Large intestine (tissue), 3 donors: ENCODE results near the gene PRSS1. TPM values are rescaled to one million over a fixed set of nuclear protein-coding genes. Genes with fewer than 3 reads are reported as not detected.

Experiments used
- DNase-seq, 2 donors: peaks; one replicate each; pipeline versions ENCODE4 v3.0.0 to v3.0.0-alpha.2; 2013
- H3K27ac ChIP-seq: one replicate; pipeline ENCODE4 v1.5.1; 2013; ENCODE audit warnings: low read length
- H3K27me3 ChIP-seq: 2 replicates; pipeline ENCODE4 v1.6.1; 2013; ENCODE audit warnings: low read length; ENCODE audit not compliant: control insufficient read depth, insufficient read depth
- H3K36me3 ChIP-seq: 2 replicates; pipeline ENCODE4 v1.6.1; 2013; ENCODE audit warnings: low read length; ENCODE audit not compliant: control insufficient read depth, insufficient read depth
- H3K4me1 ChIP-seq: one replicate; pipeline ENCODE4 v1.6.1; 2013; ENCODE audit warnings: low read length; ENCODE audit not compliant: control insufficient read depth, insufficient read depth
- H3K4me3 ChIP-seq: one replicate; pipeline ENCODE4 v1.5.1; 2013; ENCODE audit warnings: low read length
- H3K9me3 ChIP-seq: one replicate; pipeline ENCODE4 v1.6.1; 2013; ENCODE audit warnings: mild to moderate bottlenecking, low read depth, low read length, moderate library complexity; ENCODE audit not compliant: control insufficient read depth
- WGBS: methylation state at CpG from one replicate; pipeline ENCODE4 v1.1.5; 2013; ENCODE audit warnings: low lambda C conversion rate; ENCODE audit not compliant: insufficient coverage; 5-methylcytosine and 5-hydroxymethylcytosine counted together
- polyA plus RNA-seq: library from polyadenylated mRNA; unstranded; fragments of 120-200 nt; gene quantifications from one replicate; pipeline ENCODE4 v1.2.1, GENCODE V29; 2013

PRSS1 gene
- polyA plus RNA-seq, 1 donor = 0.15 TPM

DNA sequence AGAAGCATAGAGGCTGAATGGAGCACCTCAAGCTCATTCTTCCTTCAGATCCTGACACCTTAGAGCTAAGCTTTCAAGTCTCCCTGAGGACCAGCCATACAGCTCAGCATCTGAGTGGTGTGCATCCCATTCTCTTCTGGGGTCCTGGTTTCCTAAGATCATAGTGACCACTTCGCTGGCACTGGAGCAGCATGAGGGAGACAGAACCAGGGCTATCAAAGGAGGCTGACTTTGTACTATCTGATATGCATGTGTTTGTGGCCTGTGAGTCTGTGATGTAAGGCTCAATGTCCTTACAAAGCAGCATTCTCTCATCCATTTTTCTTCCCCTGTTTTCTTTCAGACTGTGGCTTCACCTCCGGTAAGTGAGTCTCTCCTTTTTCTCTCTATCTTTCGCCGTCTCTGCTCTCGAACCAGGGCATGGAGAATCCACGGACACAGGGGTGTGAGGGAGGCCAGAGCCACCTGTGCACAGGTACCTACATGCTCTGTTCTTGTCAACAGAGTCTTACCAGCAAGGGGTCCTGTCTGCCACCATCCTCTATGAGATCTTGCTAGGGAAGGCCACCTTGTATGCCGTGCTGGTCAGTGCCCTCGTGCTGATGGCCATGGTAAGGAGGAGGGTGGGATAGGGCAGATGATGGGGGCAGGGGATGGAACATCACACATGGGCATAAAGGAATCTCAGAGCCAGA is 52.5 kb downstream of the PRSS1 start:
- Histone ChIP-seq H3K4me3 (no peak overlapping the region), H3K27ac (no peak overlapping the region), H3K36me3 (no peaks in the 10 kb centered on the region), H3K9me3 (no peaks in the 10 kb centered on the region), H3K4me1 (peaks cover 6% of the 10 kb centered on the region), H3K27me3 (peaks cover 56% of the 10 kb centered on the region)
- DNase-seq = no peak
- WGBS = no CpG with 5 or more reads among the region's 8 CpGs

DNA sequence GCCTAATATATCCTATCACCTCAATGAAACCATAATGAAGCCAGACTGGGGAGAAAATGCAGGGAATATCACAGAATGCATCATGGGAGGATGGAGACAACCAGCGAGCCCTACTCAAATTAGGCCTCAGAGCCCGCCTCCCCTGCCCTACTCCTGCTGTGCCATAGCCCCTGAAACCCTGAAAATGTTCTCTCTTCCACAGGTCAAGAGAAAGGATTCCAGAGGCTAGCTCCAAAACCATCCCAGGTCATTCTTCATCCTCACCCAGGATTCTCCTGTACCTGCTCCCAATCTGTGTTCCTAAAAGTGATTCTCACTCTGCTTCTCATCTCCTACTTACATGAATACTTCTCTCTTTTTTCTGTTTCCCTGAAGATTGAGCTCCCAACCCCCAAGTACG is 53.0 kb downstream of the PRSS1 start:
- Histone ChIP-seq H3K27me3 (peaks cover 53% of the 10 kb centered on the region), H3K9me3 (no peaks in the 10 kb centered on the region), H3K4me1 (peaks cover 5% of the 10 kb centered on the region), H3K4me3 (no peak overlapping the region), H3K36me3 (no peaks in the 10 kb centered on the region), H3K27ac (no peak overlapping the region)
- 100% methylated on average over 1 of the region's 3 CpGs for WGBS
- DNase-seq = no peak

Other genes with a start within 250 kb of the PRSS1 start
- 60.4 TPM for gene PRSS2, start 21.5 kb downstream of the PRSS1 start, polyA plus RNA-seq
- gene EPHB6, start 105.6 kb downstream of the PRSS1 start, polyA plus RNA-seq = 6.8 TPM
- gene TRPV6, start 136.3 kb downstream of the PRSS1 start, polyA plus RNA-seq = 2.2 TPM
- gene TRPV5, start 184.3 kb downstream of the PRSS1 start, polyA plus RNA-seq = 0.73 TPM
- gene LLCFC1, start 190.0 kb downstream of the PRSS1 start, polyA plus RNA-seq = 6.6 TPM
- gene KEL, start 212.9 kb downstream of the PRSS1 start, polyA plus RNA-seq = 181 TPM